Spleen (tissue), 7 donors: ENCODE measurements around the gene NFX1.

Source experiments
- POLR2A ChIP-seq, 3 donors: fragments of 450-650 bp; IDR thresholded peaks; one replicate each; pipeline ENCODE4 v1.5.1; 2017; ENCODE audit warnings: antibody characterized with exemption in 3 of 3, mild to moderate bottlenecking in 1 of 3
- POLR2AphosphoS5 ChIP-seq, 3 donors: sonication (generic); formaldehyde crosslinking; IDR thresholded peaks; one replicate each; pipeline ENCODE4 v1.5.1; 2017; ENCODE audit warnings: antibody characterized with exemption in 3 of 3
- TF ChIP-seq, protein P1 (sequence below), 11 experiments: fragments of 200-600 bp in 7 of 11; fragments of 450-650 bp in 4 of 11; sonication (generic) in 4 of 11; IDR thresholded peaks in 8 of 11; conservative IDR thresholded peaks in 3 of 11; 1 replicate in 7 of 11; 2 replicates in 4 of 11; pipeline versions ENCODE4 v1.4.0 to v1.8.0; 2016 to 2021; ENCODE audit warnings: antibody characterized with exemption in 11 of 11, inconsistent platforms in 4 of 11, mild to moderate bottlenecking in 1 of 11
- donor health status: DM: no; HTN: no; CAD: no; lungs with moderate emphysema.
- donor health status: DM: no; HTN: no; CAD: no.
- donor health status: DM: no; HTN: no; CAD: no.

DNA sequence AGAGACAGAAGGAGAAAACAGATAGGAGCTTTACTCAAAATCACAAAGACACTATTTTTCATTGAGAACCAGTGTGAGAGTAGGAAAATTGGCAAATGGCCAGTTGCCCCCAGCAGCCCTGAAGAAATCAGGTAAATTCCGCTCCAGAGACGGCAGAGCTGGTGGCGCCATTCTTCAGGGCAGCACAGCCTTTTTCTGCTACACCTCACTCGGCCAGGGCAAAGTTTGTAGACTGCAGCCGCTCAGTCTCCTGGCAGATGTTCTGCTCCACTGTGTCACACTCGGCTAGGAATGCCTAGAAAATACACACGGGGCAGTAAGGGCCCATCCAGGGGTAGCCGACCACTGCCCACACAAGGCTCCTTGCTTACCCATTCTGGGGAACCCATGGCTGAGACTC lies 35.3 kb upstream of the NFX1 start:
- TF ChIP-seq POLR2A (IDR thresholded peaks at IDR 0.05) (no peak), POLR2AphosphoS5 (IDR thresholded peaks at IDR 0.05) (no peak)
- TF ChIP-seq, protein P1, sequence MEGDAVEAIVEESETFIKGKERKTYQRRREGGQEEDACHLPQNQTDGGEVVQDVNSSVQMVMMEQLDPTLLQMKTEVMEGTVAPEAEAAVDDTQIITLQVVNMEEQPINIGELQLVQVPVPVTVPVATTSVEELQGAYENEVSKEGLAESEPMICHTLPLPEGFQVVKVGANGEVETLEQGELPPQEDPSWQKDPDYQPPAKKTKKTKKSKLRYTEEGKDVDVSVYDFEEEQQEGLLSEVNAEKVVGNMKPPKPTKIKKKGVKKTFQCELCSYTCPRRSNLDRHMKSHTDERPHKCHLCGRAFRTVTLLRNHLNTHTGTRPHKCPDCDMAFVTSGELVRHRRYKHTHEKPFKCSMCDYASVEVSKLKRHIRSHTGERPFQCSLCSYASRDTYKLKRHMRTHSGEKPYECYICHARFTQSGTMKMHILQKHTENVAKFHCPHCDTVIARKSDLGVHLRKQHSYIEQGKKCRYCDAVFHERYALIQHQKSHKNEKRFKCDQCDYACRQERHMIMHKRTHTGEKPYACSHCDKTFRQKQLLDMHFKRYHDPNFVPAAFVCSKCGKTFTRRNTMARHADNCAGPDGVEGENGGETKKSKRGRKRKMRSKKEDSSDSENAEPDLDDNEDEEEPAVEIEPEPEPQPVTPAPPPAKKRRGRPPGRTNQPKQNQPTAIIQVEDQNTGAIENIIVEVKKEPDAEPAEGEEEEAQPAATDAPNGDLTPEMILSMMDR (IDR thresholded peaks at IDR 0.05 in 8 of 11, conservative IDR thresholded peaks at IDR 0.05 in 3 of 11) = no peak
